Activated CD8-positive, alpha-beta memory T cell treated with anti-CD3 and anti-CD28 coated beads for 36 hours (primary cell): Measurements from ENCODE around the gene LAT. TPM values are rescaled to one million over a fixed set of nuclear protein-coding genes. Genes with fewer than 3 reads are reported as not detected.
"Not testable (repeated sequence)": the region's sequence is repeated elsewhere in the genome, so short reads cannot be mapped to it uniquely, and the experiment has no call there.

Experiments
- CTCF ChIA-PET: fragments of 350-600 bp; sonication (Branson Sonifier 250); formaldehyde crosslinking; loops from one replicate; lab custom pipeline; 2021; ENCODE audit warnings: antibody characterized with exemption; lab: Charles Lee
- POLR2A ChIA-PET: fragments of 350-600 bp; sonication (Branson Sonifier 250); formaldehyde crosslinking; loops from one replicate; lab custom pipeline; 2021; ENCODE audit warnings: antibody characterized with exemption; lab: Charles Lee
- total RNA-seq, 2 experiments: library from RNA; stranded (reverse); gene quantifications; one replicate each; pipeline ENCODE4 v1.2.3, GENCODE V29; 2021

LAT gene
- 100 to 1,000 TPM; 175 to 177 TPM for total RNA-seq

- CTCF ChIA-PET: interaction anchor here (0.5 to 3.4 kb wide), 3 partner anchors 10 to 128 kb away, joined by 3 to 18 read pairs (median 4); partner anchors contain the start of gene SPNS1
- POLR2A ChIA-PET: interaction anchor here (0.9 to 2.2 kb wide), 5 partner anchors 8 to 91 kb away, joined by 3 to 7 read pairs (median 3); partner anchors contain the start of gene SPNS1
Measured at GRCh38 chr16:28984619-28985135, at the start of gene LAT. TSS of gene LAT (plus strand) at chr16:28985052. CDS start at chr16:28985418, 366 bp downstream.

- ChIA-PET CTCF (no interaction called here), POLR2A (no interaction called here)
Measured at GRCh38 chr16:28935346-28935745, 49.5 kb upstream of the LAT start.

- CTCF ChIA-PET: interaction anchor here (1.3 kb wide), 1 partner anchor 9 kb away, joined by 5 read pairs; no protein-coding TSS in a partner anchor
- POLR2A ChIA-PET: interaction anchor here (0.7 kb wide), 1 partner anchor 114 kb away, joined by 5 read pairs; the partner anchor contains the start of gene ATXN2L
Measured at GRCh38 chr16:28935924-28936783, 48.7 kb upstream of the LAT start.

GRCh38 chr16:28936784-28937155 lies 48.1 kb upstream of the LAT start:
- ChIA-PET CTCF (interaction anchor here (1.3 kb wide), 1 partner anchor 9 kb away, joined by 5 read pairs; no protein-coding TSS in a partner anchor), POLR2A (interaction anchor here (0.7 kb wide), 1 partner anchor 114 kb away, joined by 5 read pairs; the partner anchor contains the start of gene ATXN2L)

- ChIA-PET POLR2A (no interaction called here), CTCF (no interaction called here)
Measured at GRCh38 chr16:28937222-28937876, 47.5 kb upstream of the LAT start.

- CTCF ChIA-PET: interaction anchor here (0.8 kb wide), 1 partner anchor 15 kb away, joined by 3 read pairs; no protein-coding TSS in a partner anchor
Measured at GRCh38 chr16:28938721-28939120, 46.1 kb upstream of the LAT start.

GRCh38 chr16:28939825-28940224 lies 45.0 kb upstream of the LAT start:
- CTCF ChIA-PET, POLR2A ChIA-PET: not testable (repeated sequence)

More at GRCh38 chr16:28938721-28939120, 46.1 kb upstream of the LAT start:
- POLR2A ChIA-PET: no interaction called here

- ChIA-PET CTCF (interaction anchor here (1.5 kb wide), 1 partner anchor 122 kb away, joined by 3 read pairs; no protein-coding TSS in a partner anchor), POLR2A (no interaction called here)
Measured at GRCh38 chr16:28943281-28943680, 41.6 kb upstream of the LAT start.

- CTCF ChIA-PET: interaction anchor here (1.1 kb wide), 1 partner anchor 115 kb away, joined by 3 read pairs; no protein-coding TSS in a partner anchor
- POLR2A ChIA-PET: no interaction called here
Measured at GRCh38 chr16:28946681-28947080, 38.2 kb upstream of the LAT start.

GRCh38 chr16:28950648-28951409 lies 34.0 kb upstream of the LAT start, which contains the start of gene NFATC2IP:
TSS of gene NFATC2IP (plus strand) at chr16:28950937. CDS start at chr16:28951012, 75 bp downstream.
- CTCF ChIA-PET: interaction anchor here (0.5 to 1.3 kb wide), 3 partner anchors 87 to 127 kb away, joined by 3 read pairs; partner anchors contain the start of gene SH2B1
- POLR2A ChIA-PET: interaction anchor here (0.9 to 1.2 kb wide), 4 partner anchors 23 to 127 kb away, joined by 3 to 4 read pairs (median 3); partner anchors contain the start of gene TUFM

- CTCF ChIA-PET: interaction anchor here (1.2 kb wide), 1 partner anchor 87 kb away, joined by 3 read pairs; the partner anchor contains the start of gene SH2B1
- POLR2A ChIA-PET: interaction anchor here (0.6 to 1.0 kb wide), 2 partner anchors 14 to 86 kb away, joined by 3 read pairs; no protein-coding TSS in a partner anchor
Measured at GRCh38 chr16:28951410-28951943, 33.4 kb upstream of the LAT start.

- ChIA-PET POLR2A (interaction anchor here (0.8 kb wide), 1 partner anchor 19 kb away, joined by 3 read pairs; no protein-coding TSS in a partner anchor), CTCF (interaction anchor here (1.5 kb wide), 1 partner anchor 13 kb away, joined by 7 read pairs; no protein-coding TSS in a partner anchor)
Measured at GRCh38 chr16:28958216-28958615, 26.6 kb upstream of the LAT start.

- CTCF ChIA-PET: interaction anchor here (1.5 kb wide), 1 partner anchor 14 kb away, joined by 7 read pairs; no protein-coding TSS in a partner anchor
- POLR2A ChIA-PET: no interaction called here
Measured at GRCh38 chr16:28958836-28959235, 26.0 kb upstream of the LAT start.

- CTCF ChIA-PET: interaction anchor here (1.7 kb wide), 1 partner anchor 10 kb away, joined by 7 read pairs; the partner anchor contains the start of gene SPNS1
- POLR2A ChIA-PET: no interaction called here
Measured at GRCh38 chr16:28964072-28964471, 20.8 kb upstream of the LAT start.

GRCh38 chr16:28964496-28964895 lies 20.4 kb upstream of the LAT start:
- ChIA-PET POLR2A (no interaction called here), CTCF (no interaction called here)

- ChIA-PET CTCF (no interaction called here), POLR2A (no interaction called here)
Measured at GRCh38 chr16:28967156-28967555, 17.7 kb upstream of the LAT start.

GRCh38 chr16:28969696-28970095 lies 15.2 kb upstream of the LAT start:
- CTCF ChIA-PET, POLR2A ChIA-PET: not testable (repeated sequence)
